Mesendoderm (in vitro differentiated cells): ENCODE measurements around the gene GSTK1.

Experiments used
- DNase-seq: peaks from one replicate; pipeline ENCODE4 v3.0.0; 2013
- H2AK5ac ChIP-seq: 2 replicates; pipeline ENCODE4 v1.6.1; 2013; ENCODE audit warnings: low read length, inconsistent platforms
- H2BK120ac ChIP-seq: 2 replicates; pipeline ENCODE4 v1.6.1; 2013; ENCODE audit warnings: low read depth, mild to moderate bottlenecking, low read length, moderate library complexity, mixed read lengths
- H2BK15ac ChIP-seq: replicated peaks from 2 replicates; pipeline ENCODE4 v1.6.1; 2013; ENCODE audit warnings: low read depth, mild to moderate bottlenecking, moderate library complexity
- H2BK5ac ChIP-seq: 2 replicates; pipeline ENCODE4 v1.6.1; 2013; ENCODE audit warnings: low read length, inconsistent platforms
- H3K18ac ChIP-seq: 2 replicates; pipeline ENCODE4 v1.6.1; 2013; ENCODE audit warnings: mild to moderate bottlenecking, low read length, mixed read lengths
- H3K23ac ChIP-seq: one replicate; pipeline ENCODE4 v1.6.1; 2013; ENCODE audit warnings: low read length
- H3K27ac ChIP-seq: 2 replicates; pipeline ENCODE4 v1.5.1; 2013; ENCODE audit warnings: low read depth, mild to moderate bottlenecking, inconsistent platforms, low read length, moderate library complexity
- H3K27me3 ChIP-seq: 2 replicates; pipeline ENCODE4 v1.6.1; 2013; ENCODE audit warnings: low read length, control low read depth, mild to moderate bottlenecking, inconsistent platforms; ENCODE audit not compliant: insufficient read depth, poor library complexity
- H3K36me3 ChIP-seq: 2 replicates; pipeline ENCODE4 v1.6.1; 2013; ENCODE audit warnings: low read length, inconsistent platforms; ENCODE audit not compliant: control insufficient read depth, insufficient read depth
- H3K4ac ChIP-seq: one replicate; pipeline ENCODE4 v1.6.1; 2013; ENCODE audit warnings: low read depth, mild to moderate bottlenecking, low read length, moderate library complexity
- H3K4me1 ChIP-seq: 2 replicates; pipeline ENCODE4 v1.6.1; 2013; ENCODE audit warnings: low read depth, low read length, inconsistent platforms; ENCODE audit not compliant: control insufficient read depth
- H3K4me2 ChIP-seq: 2 replicates; pipeline ENCODE4 v1.6.1; 2013; ENCODE audit warnings: low read length
- H3K4me3 ChIP-seq: 2 replicates; pipeline ENCODE4 v1.5.1; 2013; ENCODE audit warnings: mild to moderate bottlenecking, low read length
- H3K56ac ChIP-seq: one replicate; pipeline ENCODE4 v1.6.1; 2013; ENCODE audit warnings: low read length
- H3K79me1 ChIP-seq: 2 replicates; pipeline ENCODE4 v1.6.1; 2013; ENCODE audit warnings: low read length, inconsistent platforms
- H3K79me2 ChIP-seq: 2 replicates; pipeline ENCODE4 v1.6.1; 2013; ENCODE audit warnings: mild to moderate bottlenecking, low read length; ENCODE audit not compliant: control insufficient read depth, insufficient read depth
- H3K9ac ChIP-seq: 2 replicates; pipeline ENCODE4 v1.6.1; 2013; ENCODE audit warnings: low read length, inconsistent platforms
- H4K5ac ChIP-seq: one replicate; pipeline ENCODE4 v1.6.1; 2013; ENCODE audit warnings: low read length
- H4K8ac ChIP-seq: one replicate; pipeline ENCODE4 v1.6.1; 2013; ENCODE audit warnings: low read depth, mild to moderate bottlenecking, control low read depth, low read length, moderate library complexity
- WGBS: extraction: QIAGEN DNeasy Blood & Tissue Kit; methylation state at CpG from one replicate; pipeline ENCODE4 v1.1.7; 2013; ENCODE audit warnings: low lambda C conversion rate, missing lambda C conversion rate; ENCODE audit not compliant: insufficient coverage; ENCODE audit errors: extremely low coverage; 5-methylcytosine and 5-hydroxymethylcytosine counted together

GSTK1 gene

DNA sequence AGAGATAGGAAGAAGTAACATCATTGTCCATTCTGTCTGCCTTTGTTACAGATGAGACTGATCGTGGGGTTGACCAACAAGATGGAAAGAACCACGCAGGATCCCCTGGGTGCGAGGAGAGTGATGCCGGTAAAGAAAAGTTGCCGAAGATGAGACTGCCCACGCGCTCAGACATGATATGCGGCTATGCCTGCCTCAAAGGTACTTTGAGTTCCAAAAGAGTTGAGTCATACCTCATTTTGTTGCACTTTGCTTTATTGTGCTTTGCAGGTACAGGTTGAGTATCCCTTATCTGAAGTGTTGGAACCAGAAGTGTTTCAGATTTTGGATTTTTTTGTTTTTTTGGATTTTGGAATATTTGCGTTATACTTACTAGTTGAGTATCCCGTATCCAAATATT lies 40.5 kb downstream of the GSTK1 start:
- H3K79me1 ChIP-seq: peaks cover 4% of the 10 kb centered on the region
- no peak overlapping the region for H3K4me2 ChIP-seq
- H3K23ac ChIP-seq: no peak overlapping the region
- no peak overlapping the region for H3K18ac ChIP-seq
- no peak overlapping the region for H4K5ac ChIP-seq
- no peak overlapping the region for H3K4me3 ChIP-seq
- H4K8ac ChIP-seq: no peak overlapping the region
- no peaks in the 10 kb centered on the region for H3K79me2 ChIP-seq
- no peaks in the 10 kb centered on the region for H3K27me3 ChIP-seq
- WGBS: no CpG with 5 or more reads among the region's 10 CpGs
- H2BK15ac ChIP-seq: no peak overlapping the region
- no peak overlapping the region for H3K27ac ChIP-seq
- H3K56ac ChIP-seq: no peak overlapping the region
- H3K9ac ChIP-seq: no peak overlapping the region
- H3K36me3 ChIP-seq: peaks cover 24% of the 10 kb centered on the region
- H2BK5ac ChIP-seq: no peak overlapping the region
- no peak overlapping the region for H2AK5ac ChIP-seq
- DNase-seq: no peak
- H3K4ac ChIP-seq: no peak overlapping the region
- H3K4me1 ChIP-seq: no peaks in the 10 kb centered on the region
- H2BK120ac ChIP-seq: no peak overlapping the region

DNA sequence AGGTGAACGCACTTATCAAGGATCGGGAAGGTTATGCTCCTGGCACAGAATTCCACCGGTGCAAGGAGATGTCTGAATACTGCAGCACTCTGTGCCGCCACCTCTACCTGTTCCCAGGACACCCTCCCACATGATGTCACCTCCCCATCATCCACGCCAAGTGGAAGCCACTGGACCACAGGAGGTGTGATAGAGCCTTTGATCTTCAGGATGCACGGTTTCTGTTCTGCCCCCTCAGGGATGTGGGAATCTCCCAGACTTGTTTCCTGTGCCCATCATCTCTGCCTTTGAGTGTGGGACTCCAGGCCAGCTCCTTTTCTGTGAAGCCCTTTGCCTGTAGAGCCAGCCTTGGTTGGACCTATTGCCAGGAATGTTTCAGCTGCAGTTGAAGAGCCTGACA lies 41.7 kb downstream of the GSTK1 start:
- Histone ChIP-seq H4K5ac (no peak overlapping the region), H2BK15ac (no peak overlapping the region), H2BK5ac (no peak overlapping the region), H3K4ac (no peak overlapping the region), H3K27me3 (no peaks in the 10 kb centered on the region), H3K79me2 (no peaks in the 10 kb centered on the region), H2AK5ac (no peak overlapping the region), H3K23ac (no peak overlapping the region), H2BK120ac (no peak overlapping the region), H3K9ac (no peak overlapping the region), H3K4me3 (no peak overlapping the region), H3K18ac (no peak overlapping the region), H3K27ac (no peak overlapping the region), H3K56ac (no peak overlapping the region), H3K36me3 (peaks cover 24% of the 10 kb centered on the region), H3K4me2 (no peak overlapping the region), H3K79me1 (peaks cover 4% of the 10 kb centered on the region), H3K4me1 (no peaks in the 10 kb centered on the region), H4K8ac (no peak overlapping the region)
- WGBS: no CpG with 5 or more reads among the region's 6 CpGs
- DNase-seq: no peak

DNA sequence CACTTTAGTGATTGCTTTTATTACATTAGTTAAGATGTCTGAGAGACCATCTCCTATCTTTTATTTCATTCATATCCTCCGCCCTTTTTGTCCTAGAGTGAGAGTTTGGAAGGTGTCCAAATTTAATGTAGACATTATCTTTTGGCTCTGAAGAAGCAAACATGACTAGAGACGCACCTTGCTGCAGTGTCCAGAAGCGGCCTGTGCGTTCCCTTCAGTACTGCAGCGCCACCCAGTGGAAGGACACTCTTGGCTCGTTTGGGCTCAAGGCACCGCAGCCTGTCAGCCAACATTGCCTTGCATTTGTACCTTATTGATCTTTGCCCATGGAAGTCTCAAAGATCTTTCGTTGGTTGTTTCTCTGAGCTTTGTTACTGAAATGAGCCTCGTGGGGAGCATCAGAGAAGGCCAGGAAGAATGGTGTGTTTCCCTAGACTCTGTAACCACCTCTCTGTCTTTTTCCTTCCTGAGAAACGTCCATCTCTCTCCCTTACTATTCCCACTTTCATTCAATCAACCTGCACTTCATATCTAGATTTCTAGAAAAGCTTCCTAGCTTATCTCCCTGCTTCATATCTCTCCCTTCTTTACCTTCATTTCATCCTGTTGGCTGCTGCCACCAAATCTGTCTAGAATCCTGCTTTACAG lies 42.3 kb downstream of the GSTK1 start:
- Histone ChIP-seq H3K4me3 (no peak overlapping the region), H3K18ac (no peak overlapping the region), H4K5ac (no peak overlapping the region), H3K79me1 (peaks cover 2% of the 10 kb centered on the region), H3K79me2 (no peaks in the 10 kb centered on the region), H3K56ac (no peak overlapping the region), H3K36me3 (peaks cover 20% of the 10 kb centered on the region), H2BK15ac (no peak overlapping the region), H4K8ac (no peak overlapping the region), H3K4ac (no peak overlapping the region), H3K23ac (no peak overlapping the region), H2AK5ac (no peak overlapping the region), H3K27ac (no peak overlapping the region), H3K4me1 (no peaks in the 10 kb centered on the region), H3K27me3 (no peaks in the 10 kb centered on the region), H2BK120ac (no peak overlapping the region), H2BK5ac (no peak overlapping the region), H3K4me2 (no peak overlapping the region), H3K9ac (no peak overlapping the region)
- 100% methylated on average over 1 of the region's 10 CpGs for WGBS
- DNase-seq: peak; percentile 66

DNA sequence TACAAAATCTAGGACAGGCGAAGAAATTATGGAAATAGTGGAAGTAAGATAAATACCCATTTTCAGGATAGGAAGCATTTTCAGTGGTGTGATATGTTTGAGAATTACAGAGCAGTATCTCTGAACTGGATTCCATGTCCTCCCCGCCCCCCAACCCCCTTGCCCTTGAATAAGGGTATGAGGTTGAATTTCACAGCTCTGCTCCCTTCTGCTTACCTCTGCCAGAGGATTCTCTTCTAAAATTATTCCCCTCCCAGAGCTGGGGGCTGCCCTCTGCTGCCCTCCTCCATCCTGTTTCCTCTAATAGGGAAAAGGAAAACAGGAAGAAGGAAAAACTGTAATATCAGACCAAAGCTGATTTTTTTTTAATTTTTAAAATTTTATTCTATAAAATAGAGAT lies 45.4 kb downstream of the GSTK1 start:
- DNase-seq: no peak
- no peak overlapping the region for H3K56ac ChIP-seq
- WGBS: no CpG with 5 or more reads among the region's 2 CpGs
- no peak overlapping the region for H2BK15ac ChIP-seq
- no peak overlapping the region for H2BK120ac ChIP-seq
- H4K5ac ChIP-seq: no peak overlapping the region
- peaks cover 13% of the 10 kb centered on the region for H3K36me3 ChIP-seq
- H3K27me3 ChIP-seq: no peaks in the 10 kb centered on the region
- H4K8ac ChIP-seq: no peak overlapping the region
- H3K18ac ChIP-seq: no peak overlapping the region
- no peak overlapping the region for H2AK5ac ChIP-seq
- peaks cover 2% of the 10 kb centered on the region for H3K79me1 ChIP-seq
- H3K79me2 ChIP-seq: no peaks in the 10 kb centered on the region
- no peak overlapping the region for H3K23ac ChIP-seq
- H3K4me1 ChIP-seq: no peaks in the 10 kb centered on the region
- H3K27ac ChIP-seq: no peak overlapping the region
- no peak overlapping the region for H3K4ac ChIP-seq
- H3K9ac ChIP-seq: no peak overlapping the region
- H3K4me2 ChIP-seq: no peak overlapping the region
- no peak overlapping the region for H3K4me3 ChIP-seq
- no peak overlapping the region for H2BK5ac ChIP-seq

DNA sequence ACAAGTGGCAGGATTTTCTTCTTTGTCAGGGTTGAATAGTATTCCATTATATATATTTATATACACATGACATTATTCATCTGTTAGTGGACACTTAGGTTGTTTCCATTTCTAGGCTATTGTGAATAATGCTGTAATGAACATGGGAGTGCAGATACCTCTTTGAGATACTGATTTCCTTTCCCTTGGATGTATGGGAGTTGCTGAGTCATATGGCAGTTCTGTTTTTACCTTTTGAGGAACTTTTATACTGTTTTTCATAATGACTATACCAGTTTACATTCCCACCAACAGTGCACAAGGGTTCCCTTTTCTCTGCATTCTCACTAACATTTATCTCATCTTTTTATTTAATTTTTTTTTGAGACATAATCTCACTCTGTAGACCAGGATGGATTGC lies 50.9 kb downstream of the GSTK1 start:
- H3K79me1 ChIP-seq: no peaks in the 10 kb centered on the region
- H3K9ac ChIP-seq: no peak overlapping the region
- no peak overlapping the region for H4K8ac ChIP-seq
- H3K36me3 ChIP-seq: no peaks in the 10 kb centered on the region
- no peak overlapping the region for H3K18ac ChIP-seq
- H2AK5ac ChIP-seq: no peak overlapping the region
- H2BK15ac ChIP-seq: no peak overlapping the region
- H3K79me2 ChIP-seq: no peaks in the 10 kb centered on the region
- H3K27ac ChIP-seq: no peak overlapping the region
- H3K56ac ChIP-seq: no peak overlapping the region
- H3K4ac ChIP-seq: no peak overlapping the region
- no peak overlapping the region for H4K5ac ChIP-seq
- no peak overlapping the region for H3K23ac ChIP-seq
- no peaks in the 10 kb centered on the region for H3K4me1 ChIP-seq
- no peak overlapping the region for H2BK120ac ChIP-seq
- no peaks in the 10 kb centered on the region for H3K27me3 ChIP-seq
- no peak overlapping the region for H3K4me3 ChIP-seq
- no peak for DNase-seq
- H2BK5ac ChIP-seq: no peak overlapping the region
- no peak overlapping the region for H3K4me2 ChIP-seq

DNA sequence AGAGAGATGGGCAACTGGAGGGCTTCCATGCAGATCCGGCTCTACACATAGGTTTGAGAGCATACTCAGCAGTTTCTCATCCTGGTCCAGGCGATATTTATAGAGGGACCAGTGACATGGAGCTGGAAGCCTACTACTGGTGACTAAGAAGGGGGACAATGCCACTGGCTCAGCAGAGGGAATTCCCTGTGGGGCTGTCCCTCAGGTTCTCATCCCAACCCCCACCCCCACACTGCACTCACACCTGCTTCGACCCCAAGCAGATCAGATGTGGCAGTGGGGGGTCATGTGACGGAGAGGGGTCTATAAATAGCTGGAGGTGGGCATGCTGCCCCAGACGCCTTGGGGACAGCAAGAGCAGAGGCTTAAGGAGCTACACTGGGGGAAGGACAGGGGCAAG lies 52.5 kb downstream of the GSTK1 start, which contains the start of gene CLCN1:
TSS of gene CLCN1 (plus strand) at position 336 of the 400 bp plus-strand sequence. CDS start 102 bp downstream, outside the sequence.
- H3K18ac ChIP-seq: no peak within 1 kb of the TSS

More for the DNA sequence above, 52.5 kb downstream of the GSTK1 start, which contains the start of gene CLCN1:
- Histone ChIP-seq H3K4me2 (no peak within 1 kb of the TSS), H3K36me3 (no peaks in the 10 kb centered on the region), H4K5ac (no peak within 1 kb of the TSS), H2BK120ac (no peak within 1 kb of the TSS), H2AK5ac (no peak within 1 kb of the TSS), H3K9ac (no peak within 1 kb of the TSS), H3K27ac (no peak within 1 kb of the TSS), H3K23ac (no peak within 1 kb of the TSS), H4K8ac (no peak within 1 kb of the TSS), H3K4ac (no peak within 1 kb of the TSS), H2BK5ac (no peak within 1 kb of the TSS), H3K27me3 (no peaks in the 10 kb centered on the region), H2BK15ac (no peak within 1 kb of the TSS), H3K4me1 (no peaks in the 10 kb centered on the region), H3K79me2 (no peaks in the 10 kb centered on the region), H3K4me3 (no peak within 1 kb of the TSS), H3K79me1 (no peaks in the 10 kb centered on the region), H3K56ac (no peak within 1 kb of the TSS)
- DNase-seq: no peak
- no CpG with 5 or more reads among the region's 5 CpGs for WGBS
